ENCODE data around the gene ADSS1.

ADSS1 gene

DNA sequence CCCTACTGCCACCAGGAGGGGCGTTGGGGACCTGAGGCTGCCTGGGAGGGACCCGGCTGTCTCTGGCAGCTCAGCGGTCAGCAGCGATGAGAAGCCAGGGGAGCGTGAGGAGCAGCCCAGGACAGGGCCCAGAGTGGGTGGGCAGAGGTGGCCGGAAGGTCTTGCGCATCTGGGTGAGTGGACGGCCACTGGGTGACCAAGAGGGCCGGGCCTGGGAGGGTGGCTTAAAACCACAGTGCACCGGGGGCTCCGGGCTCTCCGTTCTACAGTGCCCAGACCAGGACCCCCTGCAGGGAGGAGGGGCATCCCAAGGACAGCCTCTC lies 24.6 kb upstream of the ADSS1 start:
- DNase-seq (ENCODE audit: low read depth in 2 of 2) = no peak

DNA sequence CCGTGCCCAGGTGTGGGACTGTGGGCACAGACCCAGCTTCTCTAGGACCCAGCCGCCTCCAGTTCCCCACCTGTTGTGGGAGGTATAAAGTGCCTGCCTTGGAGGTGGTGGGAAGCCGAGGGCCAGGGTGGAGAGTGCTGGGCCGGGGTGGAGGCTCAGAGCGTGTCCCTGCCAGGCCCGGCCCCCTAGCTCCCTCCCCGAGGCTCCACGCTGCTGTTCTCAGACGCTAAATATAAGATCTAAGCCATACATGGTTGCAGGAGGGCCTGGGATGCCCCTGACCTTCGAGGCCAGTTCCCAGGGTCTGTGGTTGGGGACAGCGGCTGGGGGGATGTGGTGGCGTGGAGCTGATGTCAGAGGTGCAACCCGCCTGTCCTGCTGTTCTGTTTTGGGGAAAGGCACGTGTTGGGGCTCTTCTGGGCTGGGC lies 23.8 kb upstream of the ADSS1 start:
- no peak for DNase-seq (ENCODE audit: low read depth in 2 of 2)

DNA sequence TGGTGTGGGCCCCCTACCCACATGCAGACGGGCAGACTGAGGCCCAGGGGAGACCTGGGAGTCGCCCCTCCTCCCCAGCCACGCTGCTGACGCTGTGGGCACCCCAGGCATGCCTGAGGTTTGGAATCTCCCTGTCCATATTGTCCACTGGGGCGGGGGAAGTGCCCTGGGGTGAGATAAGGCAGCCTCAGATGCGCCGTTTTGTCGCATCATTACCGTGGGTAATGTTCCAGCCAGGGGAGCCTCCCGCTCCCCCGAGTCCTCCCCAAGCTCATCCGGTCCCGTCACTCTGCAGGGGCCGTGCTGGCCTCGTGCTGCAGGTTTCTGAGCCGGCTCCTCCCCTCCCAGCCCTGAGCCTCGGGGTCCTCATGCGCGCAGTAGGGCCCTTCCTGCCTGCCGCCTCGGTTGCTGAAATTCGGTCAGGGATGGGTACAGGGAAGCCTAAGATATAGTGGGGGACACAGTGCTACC lies 23.2 kb upstream of the ADSS1 start:
- no peak for DNase-seq (ENCODE audit: low read depth in 2 of 2)

DNA sequence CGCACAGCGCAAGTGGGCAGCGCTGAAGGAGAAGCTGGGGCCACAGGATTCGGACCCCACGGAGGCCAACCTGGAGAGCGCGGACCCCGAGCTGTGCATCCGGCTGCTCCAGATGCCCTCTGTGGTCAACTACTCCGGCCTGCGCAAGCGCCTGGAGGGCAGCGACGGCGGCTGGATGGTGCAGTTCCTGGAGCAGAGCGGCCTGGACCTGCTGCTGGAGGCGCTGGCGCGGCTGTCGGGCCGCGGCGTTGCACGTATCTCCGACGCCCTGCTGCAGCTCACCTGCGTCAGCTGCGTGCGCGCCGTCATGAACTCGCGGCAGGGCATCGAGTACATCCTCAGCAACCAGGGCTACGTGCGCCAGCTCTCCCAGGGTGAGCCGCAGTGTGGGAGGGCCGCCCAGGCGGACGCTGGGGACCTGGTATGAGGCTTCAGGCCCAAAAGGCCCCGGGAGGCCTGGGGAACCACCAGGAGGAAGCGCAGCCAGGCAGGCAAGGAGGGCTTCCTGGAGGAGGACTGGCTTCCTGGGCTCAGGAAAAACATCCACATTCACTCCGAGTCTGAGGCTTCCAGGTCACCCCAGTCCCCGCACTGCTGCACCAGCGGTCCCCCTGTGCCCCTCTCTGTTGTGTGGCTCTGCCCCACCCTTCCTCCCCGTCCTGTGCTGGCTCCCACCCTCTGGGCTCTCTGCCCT lies 22.5 kb upstream of the ADSS1 start:
- DNase-seq (ENCODE audit: low read depth in 2 of 2) = no peak

DNA sequence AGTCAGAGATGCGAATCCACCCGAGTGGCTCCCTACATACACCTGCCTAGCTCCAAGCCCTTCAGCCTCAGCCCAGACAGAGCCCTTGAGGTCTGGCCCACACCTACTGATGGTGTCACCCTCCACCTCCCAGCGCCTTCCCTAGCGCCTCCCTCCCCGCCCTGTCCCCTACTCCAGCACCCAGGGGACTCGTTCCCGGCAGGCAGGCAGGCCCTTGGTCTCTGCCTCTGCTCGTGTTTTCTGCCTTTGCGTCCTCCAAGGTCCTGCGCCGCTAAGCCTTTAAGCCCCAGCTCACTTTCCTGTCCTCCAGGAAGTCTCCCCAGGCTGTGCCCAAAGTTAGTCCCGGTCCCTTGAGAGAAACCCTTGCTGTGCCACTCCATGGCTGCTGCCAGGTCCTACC lies 21.9 kb upstream of the ADSS1 start:
- no peak for DNase-seq (ENCODE audit: low read depth in 2 of 2)

DNA sequence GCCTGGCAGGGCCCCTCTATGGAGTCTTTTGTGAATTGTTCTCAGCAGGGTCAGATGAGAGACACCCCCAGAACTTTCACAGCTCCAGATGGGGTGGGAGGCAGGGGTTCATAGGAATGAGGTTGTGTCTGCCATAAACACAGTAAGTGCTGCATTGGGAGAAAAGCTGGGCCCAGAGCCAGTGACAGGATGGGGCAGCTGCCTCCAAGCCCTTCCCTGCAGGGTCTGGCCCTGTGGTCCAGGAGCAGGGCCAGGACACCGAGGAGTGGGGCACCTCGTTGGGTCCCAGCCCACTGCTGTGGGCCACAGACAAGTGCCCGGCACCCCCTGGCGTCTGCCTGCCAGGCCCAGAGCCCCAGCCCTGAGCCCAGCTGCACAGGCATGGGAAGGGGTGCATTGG lies 21.4 kb upstream of the ADSS1 start:
- no peak for DNase-seq (ENCODE audit: low read depth in 2 of 2)

DNA sequence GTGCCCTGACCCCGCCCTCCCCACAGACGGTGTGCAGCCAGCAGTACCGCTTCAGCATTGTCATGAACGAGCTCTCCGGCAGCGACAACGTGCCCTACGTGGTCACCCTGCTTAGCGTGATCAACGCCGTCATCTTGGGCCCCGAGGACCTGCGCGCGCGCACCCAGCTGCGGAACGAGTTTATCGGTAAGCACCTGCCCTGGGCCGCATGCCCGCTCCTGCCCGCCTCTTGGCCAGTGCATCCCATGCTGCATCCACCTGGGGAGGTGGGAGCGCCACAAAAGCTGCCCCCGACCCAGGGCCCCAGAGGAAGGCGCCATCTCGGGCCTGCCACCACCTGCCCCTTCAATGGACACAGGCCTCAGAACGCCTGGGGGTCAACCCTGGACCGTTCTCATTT lies 20.8 kb upstream of the ADSS1 start:
- no peak for DNase-seq (ENCODE audit: low read depth in 2 of 2)

DNA sequence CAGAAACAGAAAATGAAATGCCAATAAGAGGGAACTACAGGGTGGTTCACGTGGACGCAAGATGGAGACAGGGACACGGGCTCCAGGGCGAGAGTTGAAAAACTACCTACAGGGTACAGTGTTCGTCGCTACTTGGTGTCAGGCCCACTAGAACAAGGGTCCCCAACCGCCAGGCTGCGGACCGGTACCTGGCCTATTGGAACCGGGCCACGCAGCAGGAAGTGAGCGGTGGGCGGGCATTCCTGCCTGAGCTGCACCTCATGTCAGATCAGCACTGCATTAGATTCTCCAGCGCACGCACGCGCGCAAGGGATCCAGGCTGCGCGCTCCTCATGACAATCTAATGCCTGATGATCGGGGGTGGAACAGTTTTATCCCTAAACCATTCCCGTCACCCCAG lies 19.8 kb upstream of the ADSS1 start:
- DNase-seq (ENCODE audit: low read depth in 2 of 2) = no peak

DNA sequence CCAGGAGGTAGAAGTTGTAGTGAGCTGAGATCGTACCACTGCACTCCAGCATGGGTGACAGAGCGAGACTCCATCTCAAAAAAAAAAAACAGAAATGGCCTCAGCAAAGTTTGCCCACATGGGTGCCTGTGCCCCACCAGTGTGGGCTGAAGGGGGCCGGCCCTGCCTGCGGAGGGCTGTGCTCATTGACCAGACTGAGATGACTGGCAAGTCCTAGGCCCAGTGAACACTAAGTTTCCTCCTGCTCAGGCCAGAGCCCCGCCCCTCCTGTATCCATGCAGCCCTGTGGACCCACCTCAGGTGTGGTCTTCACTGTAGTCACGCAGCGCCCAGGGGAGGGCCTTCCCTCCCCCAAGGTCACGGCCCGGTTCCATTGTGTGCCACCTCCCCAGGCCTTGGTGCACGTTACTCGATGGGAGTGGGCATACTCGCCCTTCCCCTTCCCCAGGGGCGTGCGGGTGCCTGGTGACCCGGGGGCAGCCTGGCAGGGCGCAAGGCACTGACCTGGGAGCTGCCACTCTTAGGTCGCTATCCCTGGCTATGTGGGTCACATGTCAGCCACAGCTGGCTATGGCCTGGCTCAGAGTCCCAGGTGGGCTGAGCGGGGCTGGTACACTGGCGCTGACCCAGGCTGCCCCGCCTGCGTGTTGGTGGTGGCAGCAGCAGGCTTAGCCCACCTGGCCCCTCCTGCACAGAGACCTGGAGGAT lies 18.5 kb upstream of the ADSS1 start:
- DNase-seq (ENCODE audit: low read depth in 2 of 2) = no peak

DNA sequence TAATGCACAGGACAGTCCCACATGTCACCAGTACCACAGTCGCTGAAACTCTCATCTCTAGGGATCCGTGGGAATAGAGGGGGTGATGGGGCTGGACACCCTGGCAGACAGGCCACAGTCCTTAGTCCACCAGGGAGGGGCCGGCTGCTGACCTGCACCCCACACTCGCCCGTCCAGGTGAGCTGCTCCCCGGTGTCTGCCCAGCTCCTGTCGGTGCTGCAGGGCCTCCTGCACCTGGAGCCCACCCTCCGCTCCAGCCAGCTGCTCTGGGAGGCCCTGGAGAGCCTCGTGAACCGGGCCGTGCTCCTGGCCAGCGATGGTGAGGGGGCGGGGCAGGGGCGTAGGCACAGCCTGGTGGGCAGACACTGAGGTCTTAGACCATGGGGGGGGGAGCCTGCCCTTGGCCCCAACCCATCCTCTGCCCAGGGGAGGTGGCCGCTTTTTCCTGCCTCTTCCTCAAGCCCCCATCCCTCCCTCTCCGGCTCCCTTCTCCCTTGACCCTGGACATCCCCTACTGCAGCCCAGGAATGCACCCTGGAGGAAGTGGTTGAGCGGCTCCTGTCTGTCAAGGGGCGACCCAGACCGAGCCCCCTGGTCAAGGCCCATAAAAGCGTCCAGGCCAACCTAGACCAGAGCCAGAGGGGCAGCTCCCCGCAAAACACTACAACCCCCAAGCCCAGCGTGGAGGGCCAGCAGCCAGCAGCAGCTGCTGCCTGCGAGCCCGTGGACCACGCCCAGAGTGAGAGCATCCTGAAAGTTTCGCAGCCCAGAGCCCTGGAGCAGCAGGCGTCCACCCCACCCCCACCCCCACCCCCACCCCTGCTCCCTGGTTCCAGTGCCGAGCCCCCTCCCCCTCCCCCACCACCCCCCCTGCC lies 17.1 kb upstream of the ADSS1 start:
- no peak for DNase-seq (ENCODE audit: low read depth in 2 of 2)

DNA sequence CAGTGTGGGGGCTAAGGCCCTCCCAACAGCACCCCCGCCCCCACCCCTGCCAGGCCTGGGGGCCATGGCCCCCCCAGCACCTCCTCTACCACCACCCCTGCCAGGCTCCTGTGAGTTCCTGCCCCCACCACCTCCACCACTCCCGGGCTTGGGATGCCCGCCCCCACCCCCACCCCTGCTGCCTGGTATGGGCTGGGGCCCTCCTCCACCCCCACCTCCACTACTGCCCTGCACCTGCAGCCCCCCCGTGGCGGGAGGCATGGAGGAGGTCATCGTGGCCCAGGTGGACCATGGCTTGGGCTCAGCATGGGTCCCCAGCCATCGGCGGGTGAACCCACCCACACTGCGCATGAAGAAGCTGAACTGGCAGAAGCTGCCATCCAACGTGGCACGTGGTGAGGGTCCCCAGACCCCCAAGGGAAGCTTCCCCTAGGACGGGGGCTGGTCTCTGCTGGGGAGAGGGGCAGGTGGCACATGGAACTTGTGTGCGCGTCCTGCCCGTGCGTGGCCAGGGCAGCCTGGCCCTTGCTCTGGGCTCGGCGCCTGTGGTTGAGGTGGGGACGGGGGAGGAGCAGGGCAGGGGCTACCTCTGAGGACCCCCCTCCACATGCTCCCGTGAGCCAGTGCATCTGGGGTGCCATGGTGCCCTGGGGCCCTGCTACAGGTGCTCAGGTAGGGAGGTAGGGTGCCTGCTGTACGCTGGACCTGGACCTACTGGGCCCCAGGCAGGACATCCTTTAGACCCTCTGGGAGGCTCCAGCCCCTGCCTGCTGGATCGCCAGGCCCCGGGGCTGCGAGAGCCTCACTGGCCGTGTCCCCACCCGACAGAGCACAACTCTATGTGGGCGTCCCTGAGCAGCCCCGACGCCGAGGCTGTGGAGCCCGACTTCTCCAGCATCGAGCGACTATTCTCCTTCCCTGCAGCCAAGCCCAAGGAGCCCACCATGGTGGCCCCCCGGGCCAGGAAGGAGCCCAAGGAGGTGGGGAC lies 16.1 kb upstream of the ADSS1 start:
- no peak for DNase-seq (ENCODE audit: low read depth in 2 of 2)

DNA sequence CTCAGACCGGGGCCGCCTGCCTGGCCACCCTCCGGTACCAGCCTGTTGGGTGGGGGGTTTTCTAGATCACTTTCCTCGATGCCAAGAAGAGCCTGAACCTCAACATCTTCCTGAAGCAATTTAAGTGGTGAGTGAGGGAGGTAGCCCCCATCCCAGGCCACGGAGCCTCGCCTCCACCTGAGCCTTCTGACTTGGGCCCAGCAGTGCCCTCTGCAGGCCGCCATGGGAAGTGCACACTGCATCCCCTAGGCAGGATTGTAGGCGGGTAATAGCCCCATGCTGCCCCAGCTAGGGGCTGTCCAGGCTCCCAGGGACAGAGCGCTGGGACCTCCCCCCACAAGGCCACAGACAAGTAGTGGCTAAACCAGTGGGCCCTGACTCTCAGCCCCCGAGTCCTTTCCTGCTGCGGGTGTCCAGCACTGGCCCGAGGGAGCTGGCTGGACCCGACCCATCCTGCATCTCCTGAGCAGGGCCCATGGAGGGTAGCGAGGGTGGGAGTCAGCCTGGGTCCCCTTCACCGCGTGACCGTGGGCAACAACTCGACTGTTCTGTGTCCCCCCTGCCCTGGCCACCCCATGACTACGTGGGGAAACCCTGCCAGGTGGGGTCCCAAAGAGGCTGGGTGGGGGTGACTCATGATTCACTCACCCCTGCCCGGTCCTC lies 15.3 kb upstream of the ADSS1 start:
- DNase-seq (ENCODE audit: low read depth in 2 of 2) = peak; percentile 44 to 50

DNA sequence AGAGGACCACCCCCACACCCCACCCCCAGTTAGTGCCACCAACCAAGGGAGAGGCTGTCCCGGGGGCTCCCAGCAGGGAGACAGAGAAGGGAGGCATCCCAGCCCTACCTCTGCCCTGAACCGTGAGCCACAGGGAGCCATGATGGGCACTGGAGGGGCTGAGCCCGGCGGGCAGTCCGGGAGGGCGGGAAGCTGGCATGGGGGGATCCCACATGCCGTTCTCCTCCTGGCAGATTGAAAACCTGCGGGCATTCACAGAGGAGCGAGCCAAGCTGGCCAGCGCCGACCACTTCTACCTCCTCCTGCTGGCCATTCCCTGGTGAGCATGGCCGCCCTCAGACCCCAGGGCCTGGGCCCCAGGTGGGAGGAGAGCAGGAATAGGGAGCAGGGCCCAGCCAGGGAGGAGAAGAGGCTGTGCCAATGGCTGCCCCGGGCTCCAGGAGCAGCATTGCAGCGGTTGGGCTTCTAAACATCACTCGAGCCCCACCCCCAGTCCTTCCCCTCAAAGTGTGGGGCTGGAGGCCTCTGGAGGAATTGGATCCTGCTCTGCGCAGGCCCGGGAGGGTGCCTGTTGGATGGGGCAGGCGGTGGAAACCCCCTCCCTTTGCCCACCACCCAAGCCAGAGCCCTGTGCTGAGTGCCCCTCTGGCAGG lies 14.5 kb upstream of the ADSS1 start:
- no peak for DNase-seq (ENCODE audit: low read depth in 2 of 2)

DNA sequence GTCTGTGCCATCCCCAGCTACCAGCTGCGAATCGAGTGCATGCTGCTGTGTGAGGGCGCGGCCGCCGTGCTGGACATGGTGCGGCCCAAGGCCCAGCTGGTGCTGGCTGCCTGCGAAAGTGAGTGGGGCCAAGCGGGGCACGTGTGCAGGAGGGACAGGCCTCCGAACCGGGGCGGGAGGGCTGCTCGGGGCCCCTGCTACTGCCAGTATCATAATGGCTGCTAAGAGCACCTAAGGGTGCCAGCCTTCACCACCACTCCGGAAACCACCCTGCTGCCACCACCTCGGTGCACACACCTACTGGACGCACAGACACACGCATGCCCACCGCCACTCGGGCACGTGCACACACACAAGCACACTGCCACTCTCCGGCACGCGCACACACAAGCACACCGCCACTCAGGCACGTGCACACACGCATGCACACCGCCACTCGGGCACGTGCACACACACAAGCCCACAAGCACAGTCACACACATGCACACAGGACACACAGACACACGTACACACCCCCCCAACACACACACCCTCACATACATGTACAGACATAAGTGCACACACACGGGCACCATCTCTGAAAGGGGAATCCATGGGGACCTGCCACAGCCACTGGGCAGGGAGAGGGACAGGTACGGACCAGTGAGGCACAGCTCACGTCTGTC lies 13.8 kb upstream of the ADSS1 start:
- DNase-seq (ENCODE audit: low read depth in 2 of 2) = no peak

DNA sequence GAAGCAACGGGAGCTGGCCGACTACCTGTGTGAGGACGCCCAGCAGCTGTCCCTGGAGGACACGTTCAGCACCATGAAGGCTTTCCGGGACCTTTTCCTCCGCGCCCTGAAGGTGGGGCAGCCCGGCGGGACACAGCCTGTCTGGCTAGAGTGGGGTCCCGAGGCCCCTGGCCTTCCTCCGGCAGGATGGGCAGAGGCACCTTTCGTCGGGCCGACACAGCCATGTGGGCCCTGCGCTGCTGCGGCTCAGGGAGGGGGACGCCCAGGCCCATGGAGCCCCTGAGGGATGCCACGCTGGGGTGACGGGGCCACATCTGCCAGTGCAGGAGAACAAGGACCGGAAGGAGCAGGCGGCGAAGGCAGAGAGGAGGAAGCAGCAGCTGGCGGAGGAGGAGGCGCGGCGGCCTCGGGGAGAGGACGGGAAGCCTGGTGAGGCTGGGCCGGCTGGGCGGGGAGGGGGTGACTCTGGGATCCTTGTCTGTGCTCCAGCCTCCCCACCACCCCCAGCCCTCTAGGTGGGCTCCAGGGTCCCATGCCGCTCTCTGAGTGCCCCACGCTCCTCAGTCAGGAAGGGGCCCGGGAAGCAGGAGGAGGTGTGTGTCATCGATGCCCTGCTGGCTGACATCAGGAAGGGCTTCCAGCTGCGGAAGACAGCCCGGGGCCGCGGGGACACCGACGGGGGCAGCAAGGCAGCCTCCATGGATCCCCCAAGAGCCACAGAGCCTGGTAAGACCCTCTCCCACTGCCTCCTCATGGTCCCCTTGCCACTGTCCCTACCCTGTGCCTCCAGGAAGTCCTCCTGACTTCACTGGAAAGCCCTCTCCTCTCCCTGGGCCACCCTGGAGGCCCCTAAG lies 10.9 kb upstream of the ADSS1 start:
- no peak for DNase-seq (ENCODE audit: low read depth in 2 of 2)

DNA sequence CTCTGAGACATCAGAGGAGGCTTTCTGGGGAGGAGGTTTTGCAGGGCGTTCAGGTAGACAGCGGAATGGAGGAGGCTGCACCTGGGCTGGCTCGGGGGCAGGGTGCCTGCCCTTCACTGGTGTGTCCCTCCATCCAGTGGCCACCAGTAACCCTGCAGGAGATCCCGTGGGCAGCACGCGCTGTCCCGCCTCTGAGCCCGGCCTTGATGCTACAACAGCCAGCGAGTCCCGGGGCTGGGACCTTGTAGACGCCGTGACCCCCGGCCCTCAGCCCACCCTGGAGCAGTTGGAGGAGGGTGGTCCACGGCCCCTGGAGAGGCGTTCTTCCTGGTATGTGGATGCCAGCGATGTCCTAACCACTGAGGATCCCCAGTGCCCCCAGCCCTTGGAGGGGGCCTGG lies 10.0 kb upstream of the ADSS1 start:
- no peak for DNase-seq (ENCODE audit: low read depth in 2 of 2)

DNA sequence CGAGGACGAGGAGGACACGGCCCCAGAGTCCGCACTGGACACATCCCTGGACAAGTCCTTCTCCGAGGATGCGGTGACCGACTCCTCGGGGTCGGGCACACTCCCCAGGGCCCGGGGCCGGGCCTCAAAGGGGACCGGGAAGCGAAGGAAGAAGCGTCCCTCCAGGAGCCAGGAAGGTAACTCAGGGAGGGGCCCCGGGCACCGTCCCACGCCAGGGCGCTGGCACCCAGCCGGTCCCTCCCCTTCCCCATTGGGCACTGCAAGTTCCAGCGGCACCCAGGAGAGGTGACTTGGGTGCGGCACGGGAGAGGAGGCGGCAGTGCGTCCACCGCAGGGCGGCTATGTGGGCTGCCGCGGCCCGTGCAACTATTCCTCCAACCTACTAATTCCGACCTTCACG lies 9.3 kb upstream of the ADSS1 start:
- DNase-seq (ENCODE audit: low read depth in 2 of 2) = no peak

DNA sequence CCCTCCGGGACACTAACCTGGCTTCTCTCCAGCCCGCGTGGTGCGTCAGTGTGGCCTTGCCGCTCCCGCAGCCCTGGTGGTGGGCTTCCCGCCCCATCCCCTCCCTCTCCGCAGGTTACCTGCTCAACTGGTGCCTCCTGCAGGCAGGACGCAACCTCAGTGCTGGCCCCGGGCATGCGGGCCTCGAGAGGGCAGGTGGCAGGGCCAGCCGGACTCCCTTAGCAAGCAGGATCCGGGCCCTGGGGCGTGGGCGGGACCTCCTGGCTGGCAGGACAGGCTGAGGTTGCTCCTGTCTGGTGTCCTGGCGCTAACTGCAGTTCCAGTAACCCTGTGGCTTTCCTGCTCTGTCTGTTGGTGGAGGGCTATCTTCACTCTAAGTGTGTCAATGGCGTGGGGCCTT lies 8.6 kb upstream of the ADSS1 start:
- DNase-seq (ENCODE audit: low read depth in 2 of 2) = no peak

DNA sequence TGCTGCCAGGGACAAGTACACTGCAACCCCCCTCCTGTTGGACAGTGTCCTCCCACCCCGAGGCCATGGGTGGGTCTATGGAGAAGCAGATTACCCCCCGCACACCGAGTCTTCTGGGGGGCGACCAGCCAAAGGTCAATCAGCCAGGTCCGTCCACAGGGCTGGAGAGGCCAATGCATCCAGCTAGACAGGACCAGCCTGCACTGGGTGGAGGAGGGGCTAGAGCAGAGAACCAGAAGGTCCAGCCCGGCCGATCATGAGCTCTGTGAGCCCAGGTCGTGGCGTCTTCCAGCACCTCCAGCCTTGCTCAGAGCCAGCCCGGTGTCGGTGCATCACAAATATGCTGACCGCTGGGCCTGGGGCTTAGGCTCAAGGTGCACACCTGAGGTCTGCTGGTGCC lies 8.2 kb upstream of the ADSS1 start:
- no peak for DNase-seq (ENCODE audit: low read depth in 2 of 2)
